ENCODE results near the gene GALNT18.

GALNT18 gene

GRCh38 chr11:11537871-11538270 is 83.9 kb downstream of the GALNT18 start:
- no peak overlapping the region for H3K27ac ChIP-seq
- DNase-seq (ENCODE audit: low read depth, low spot score): no peak

- DNase-seq (ENCODE audit: low read depth, low spot score): no peak
- no peak overlapping the region for H3K27ac ChIP-seq
Observed at GRCh38 chr11:11537372-11537771, 84.4 kb downstream of the GALNT18 start.

- DNase-seq (ENCODE audit: low read depth, low spot score): no peak
- H3K27ac ChIP-seq: no peak overlapping the region
Observed at GRCh38 chr11:11536650-11537049, 85.2 kb downstream of the GALNT18 start.

- no peak for DNase-seq (ENCODE audit: low read depth, low spot score)
- H3K27ac ChIP-seq: no peak overlapping the region
Observed at GRCh38 chr11:11535611-11536010, 86.2 kb downstream of the GALNT18 start.

- DNase-seq (ENCODE audit: low read depth, low spot score): no peak
- no peak overlapping the region for H3K27ac ChIP-seq
Observed at GRCh38 chr11:11534981-11535380, 86.8 kb downstream of the GALNT18 start.

- no peak overlapping the region for H3K27ac ChIP-seq
Observed at GRCh38 chr11:11533751-11534150, 88.1 kb downstream of the GALNT18 start.

GRCh38 chr11:11533057-11533456 is 88.7 kb downstream of the GALNT18 start:
- no peak for DNase-seq (ENCODE audit: low read depth, low spot score)
- H3K27ac ChIP-seq: no peak overlapping the region

More at GRCh38 chr11:11533751-11534150, 88.1 kb downstream of the GALNT18 start:
- no peak for DNase-seq (ENCODE audit: low read depth, low spot score)

- DNase-seq (ENCODE audit: low read depth, low spot score): no peak
- H3K27ac ChIP-seq: no peak overlapping the region
Observed at GRCh38 chr11:11532574-11532973, 89.2 kb downstream of the GALNT18 start.

GRCh38 chr11:11531131-11531908 is 90.5 kb downstream of the GALNT18 start:
- no peak overlapping the region for H3K27ac ChIP-seq
- no peak for DNase-seq (ENCODE audit: low read depth, low spot score)

- no peak overlapping the region for H3K27ac ChIP-seq
- no peak for DNase-seq (ENCODE audit: low read depth, low spot score)
Observed at GRCh38 chr11:11528986-11529385, 92.8 kb downstream of the GALNT18 start.

- H3K27ac ChIP-seq: no peak overlapping the region
- no peak for DNase-seq (ENCODE audit: low read depth, low spot score)
Observed at GRCh38 chr11:11525283-11525682, 96.5 kb downstream of the GALNT18 start.

GRCh38 chr11:11524436-11525061 is 97.3 kb downstream of the GALNT18 start:
- no peak for DNase-seq (ENCODE audit: low read depth, low spot score)
- H3K27ac ChIP-seq: no peak overlapping the region

- no peak overlapping the region for H3K27ac ChIP-seq
Observed at GRCh38 chr11:11522591-11522990, 99.2 kb downstream of the GALNT18 start.

GRCh38 chr11:11521306-11522002 is 100.4 kb downstream of the GALNT18 start:
- no peak for DNase-seq (ENCODE audit: low read depth, low spot score)
- no peak overlapping the region for H3K27ac ChIP-seq

More at GRCh38 chr11:11522591-11522990, 99.2 kb downstream of the GALNT18 start:
- DNase-seq (ENCODE audit: low read depth, low spot score): no peak

GRCh38 chr11:11520231-11521015 is 101.4 kb downstream of the GALNT18 start:
- DNase-seq (ENCODE audit: low read depth, low spot score): no peak
- H3K27ac ChIP-seq: no peak overlapping the region

- no peak overlapping the region for H3K27ac ChIP-seq
- no peak for DNase-seq (ENCODE audit: low read depth, low spot score)
Observed at GRCh38 chr11:11519184-11519583, 102.6 kb downstream of the GALNT18 start.

- H3K27ac ChIP-seq: no peak overlapping the region
- DNase-seq (ENCODE audit: low read depth, low spot score): no peak
Observed at GRCh38 chr11:11514246-11514645, 107.6 kb downstream of the GALNT18 start.

- H3K27ac ChIP-seq: no peak overlapping the region
- DNase-seq (ENCODE audit: low read depth, low spot score): no peak
Observed at GRCh38 chr11:11513422-11513821, 108.4 kb downstream of the GALNT18 start.

GRCh38 chr11:11512929-11513328 is 108.9 kb downstream of the GALNT18 start:
- DNase-seq (ENCODE audit: low read depth, low spot score): no peak
- no peak overlapping the region for H3K27ac ChIP-seq

- H3K27ac ChIP-seq: no peak overlapping the region
- DNase-seq (ENCODE audit: low read depth, low spot score): no peak
Observed at GRCh38 chr11:11512502-11512901, 109.3 kb downstream of the GALNT18 start.

All from epithelial cell of prostate (primary cell).